DND-41 (cell line): Measurements from ENCODE around the gene RSPH9.

ENCODE experiments used
- CTCF ChIP-seq: IDR thresholded peaks from 2 replicates; pipeline ENCODE4 v1.5.1; 2012; ENCODE audit warnings: borderline replicate concordance, low read length, moderate library complexity, mild to moderate bottlenecking; ENCODE audit not compliant: poor library complexity, severe bottlenecking; ENCODE audit errors: extremely low read depth
- EZH2 ChIP-seq: IDR thresholded peaks from 3 replicates; pipeline ENCODE4 v1.6.1; 2012; ENCODE audit warnings: borderline replicate concordance, low read depth, mild to moderate bottlenecking, moderate library complexity, low read length, inconsistent platforms; ENCODE audit not compliant: severe bottlenecking

GRCh38 chr6:43717389-43717788 is 72.6 kb downstream of the RSPH9 start:
- TF ChIP-seq CTCF (no peak), EZH2 (no peak)
